Mesodermal cell (in vitro differentiated cells): ENCODE results near the gene ACTN4.

ENCODE experiments used
- H3K27ac ChIP-seq: 2 replicates; pipeline ENCODE4 v1.7.0; 2013; ENCODE audit warnings: mild to moderate bottlenecking, low read depth, low read length, moderate library complexity; ENCODE audit not compliant: severe bottlenecking
- H3K36me3 ChIP-seq: 2 replicates; pipeline ENCODE4 v1.7.1; 2013; ENCODE audit warnings: mild to moderate bottlenecking, low read length, moderate library complexity; ENCODE audit not compliant: control insufficient read depth, insufficient read depth
- H3K4me1 ChIP-seq: one replicate; pipeline ENCODE4 v1.7.1; 2013; ENCODE audit warnings: mild to moderate bottlenecking, low read length; ENCODE audit not compliant: insufficient read depth, control insufficient read depth, poor library complexity, severe bottlenecking
- H3K4me3 ChIP-seq: 2 replicates; pipeline ENCODE4 v1.7.0; 2013; ENCODE audit warnings: low read length, control low read depth, mild to moderate bottlenecking; ENCODE audit not compliant: insufficient read depth, poor library complexity, severe bottlenecking; ENCODE audit errors: extremely low read depth
- H3K9me3 ChIP-seq: 2 replicates; pipeline ENCODE4 v1.7.1; 2013; ENCODE audit warnings: mild to moderate bottlenecking, low read length, moderate library complexity; ENCODE audit not compliant: control insufficient read depth
- WGBS, 2 experiments: methylation state at CpG; one replicate each; pipeline ENCODE4 v1.1.5; 2013; ENCODE audit warnings: missing lambda C conversion rate in 2 of 2; ENCODE audit not compliant: insufficient coverage in 2 of 2; 5-methylcytosine and 5-hydroxymethylcytosine counted together

ACTN4 gene

GRCh38 chr19:38781058-38781457 lies 133.6 kb downstream of the ACTN4 start:
- Histone ChIP-seq H3K9me3 (no peaks in the 10 kb centered on the region), H3K36me3 (no peaks in the 10 kb centered on the region), H3K27ac (no peak overlapping the region), H3K4me3 (no peak overlapping the region), H3K4me1 (no peaks in the 10 kb centered on the region)
- WGBS, 2 experiments, result 74 to 92% methylated on average over 6 to 7 of the region's 7 CpGs
